ENCODE results near the gene NFIC. TPM values are rescaled to one million over a fixed set of nuclear protein-coding genes. Genes with fewer than 3 reads are reported as not detected.

Gene NFIC
- total RNA-seq, 4 donors from 2014 or later = 125 to 285 (median 155) TPM

GRCh38 chr19:3477951-3478350 is 111.6 kb downstream of the NFIC start:
- ATAC-seq = no peak
- H3K27ac ChIP-seq = no peak overlapping the region
- no peak for TF ChIP-seq POLR2AphosphoS5 (IDR thresholded peaks at IDR 0.05)
- TF ChIP-seq, protein P1, sequence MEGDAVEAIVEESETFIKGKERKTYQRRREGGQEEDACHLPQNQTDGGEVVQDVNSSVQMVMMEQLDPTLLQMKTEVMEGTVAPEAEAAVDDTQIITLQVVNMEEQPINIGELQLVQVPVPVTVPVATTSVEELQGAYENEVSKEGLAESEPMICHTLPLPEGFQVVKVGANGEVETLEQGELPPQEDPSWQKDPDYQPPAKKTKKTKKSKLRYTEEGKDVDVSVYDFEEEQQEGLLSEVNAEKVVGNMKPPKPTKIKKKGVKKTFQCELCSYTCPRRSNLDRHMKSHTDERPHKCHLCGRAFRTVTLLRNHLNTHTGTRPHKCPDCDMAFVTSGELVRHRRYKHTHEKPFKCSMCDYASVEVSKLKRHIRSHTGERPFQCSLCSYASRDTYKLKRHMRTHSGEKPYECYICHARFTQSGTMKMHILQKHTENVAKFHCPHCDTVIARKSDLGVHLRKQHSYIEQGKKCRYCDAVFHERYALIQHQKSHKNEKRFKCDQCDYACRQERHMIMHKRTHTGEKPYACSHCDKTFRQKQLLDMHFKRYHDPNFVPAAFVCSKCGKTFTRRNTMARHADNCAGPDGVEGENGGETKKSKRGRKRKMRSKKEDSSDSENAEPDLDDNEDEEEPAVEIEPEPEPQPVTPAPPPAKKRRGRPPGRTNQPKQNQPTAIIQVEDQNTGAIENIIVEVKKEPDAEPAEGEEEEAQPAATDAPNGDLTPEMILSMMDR (IDR thresholded peaks at IDR 0.05) = no peak
- TF ChIP-seq POLR2A (IDR thresholded peaks at IDR 0.05) = no peak
- TF ChIP-seq EP300 (IDR thresholded peaks at IDR 0.05) = no peak
- peaks cover 0 to 2% (median 0%) of the 10 kb centered on the region in 3 donors for H3K4me1 ChIP-seq
- no peak overlapping the region for H3K4me3 ChIP-seq
- H3K9me3 ChIP-seq = no peaks in the 10 kb centered on the region
- 83 to 92% methylated on average over 2 of the region's 2 CpGs for WGBS, 2 donors (ENCODE audit: low coverage in 1 of 2)
- H3K36me3 ChIP-seq = no peaks in the 10 kb centered on the region
- peaks cover 64% of the 10 kb centered on the region for H3K27me3 ChIP-seq

DNA sequence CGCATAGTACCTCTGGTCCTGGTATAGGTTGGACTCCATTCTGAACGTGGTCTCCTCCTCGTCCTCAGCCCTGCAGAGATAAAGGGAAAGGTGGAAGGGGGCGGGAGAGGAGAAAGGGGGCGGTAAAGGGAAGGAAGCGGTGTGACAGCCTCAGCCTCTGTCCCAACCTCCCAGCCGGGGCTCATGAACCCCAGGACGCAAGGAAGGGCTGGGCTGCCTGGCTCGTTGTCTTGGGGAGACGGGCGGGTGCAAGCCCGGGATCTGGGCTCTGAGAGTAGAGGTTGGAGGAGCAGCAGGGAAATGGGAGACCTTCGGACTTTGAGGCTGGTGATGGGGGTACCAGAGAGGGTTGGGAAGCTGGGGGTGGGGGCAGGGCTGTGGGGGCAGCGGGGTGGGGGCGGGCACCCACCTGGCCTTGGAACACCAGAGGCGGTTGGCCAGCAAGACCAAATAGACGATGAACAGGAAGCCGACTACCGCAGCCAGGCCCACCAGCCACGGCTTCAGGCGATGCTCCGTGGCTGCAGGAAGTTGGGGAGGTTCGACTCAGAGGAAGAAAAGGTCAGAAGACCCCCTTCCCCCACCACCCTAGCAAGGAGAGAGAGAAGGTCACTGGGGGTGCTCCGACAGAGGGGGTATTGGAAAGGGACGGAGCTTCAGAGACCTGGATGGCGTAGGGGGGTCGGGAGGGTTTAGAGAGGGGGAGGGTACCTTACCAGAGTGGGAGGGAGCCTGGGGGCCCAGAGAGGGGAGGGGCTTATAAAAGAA is 112.2 kb downstream of the NFIC start:
- Histone ChIP-seq H3K9me3 (no peaks in the 10 kb centered on the region), H3K4me3 (no peak overlapping the region), H3K27me3 (peaks cover 70% of the 10 kb centered on the region), H3K4me1 (no peaks in the 10 kb centered on the region), H3K27ac (no peak overlapping the region), H3K36me3 (no peaks in the 10 kb centered on the region)
- TF ChIP-seq POLR2A (IDR thresholded peaks at IDR 0.05) = no peak
- no peak for TF ChIP-seq POLR2AphosphoS5 (IDR thresholded peaks at IDR 0.05)
- no peak for TF ChIP-seq EP300 (IDR thresholded peaks at IDR 0.05)
- TF ChIP-seq, protein P1 (IDR thresholded peaks at IDR 0.05) = no peak
- 34% methylated on average over 7 of the region's 27 CpGs; no CpG with 5 or more reads in 1 of the 2 donors for WGBS, 2 donors (ENCODE audit: low coverage in 1 of 2)
- no peak for ATAC-seq

DNA sequence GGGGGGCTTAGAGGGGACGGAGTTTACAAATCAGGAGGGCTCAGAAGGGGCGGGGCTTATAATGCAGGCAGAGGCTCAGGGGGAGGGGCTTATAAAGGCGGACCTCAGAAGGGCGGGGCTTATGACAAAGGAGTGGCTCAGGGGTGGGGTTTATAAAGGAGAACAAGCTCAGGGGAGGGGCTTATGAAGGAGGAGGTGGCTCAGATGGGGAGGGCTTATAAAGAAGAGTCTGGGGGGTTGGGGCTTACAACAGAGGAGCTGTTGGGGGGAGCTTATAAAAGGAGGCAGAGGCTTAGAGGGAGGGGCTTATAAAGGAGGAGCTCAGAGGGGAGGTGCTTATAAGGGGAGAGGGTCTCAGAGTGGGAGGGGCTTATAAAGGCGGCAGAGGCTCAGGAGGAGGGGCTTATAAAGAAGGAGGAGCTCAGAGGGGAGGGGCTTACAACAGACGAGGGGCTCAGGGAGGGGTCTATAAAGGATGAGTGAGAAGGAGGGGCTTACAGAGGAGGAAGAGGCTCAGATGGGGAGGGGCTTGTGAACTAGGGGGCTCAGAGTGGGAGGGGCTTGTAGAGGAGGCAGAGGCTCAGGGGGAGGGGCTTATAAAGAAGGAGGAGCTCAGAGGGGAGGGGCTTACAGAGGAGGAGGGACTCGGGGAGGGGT is 112.9 kb downstream of the NFIC start:
- Histone ChIP-seq H3K36me3 (no peaks in the 10 kb centered on the region), H3K9me3 (no peaks in the 10 kb centered on the region), H3K4me3 (no peak overlapping the region), H3K27ac (no peak overlapping the region), H3K4me1 (no peaks in the 10 kb centered on the region), H3K27me3 (peaks cover 75% of the 10 kb centered on the region)
- 34 to 43% methylated on average over 6 to 7 of the region's 7 CpGs for WGBS, 2 donors (ENCODE audit: low coverage in 1 of 2)
- no peak for ATAC-seq
- TF ChIP-seq, protein P1 (IDR thresholded peaks at IDR 0.05) = no peak
- no peak for TF ChIP-seq EP300 (IDR thresholded peaks at IDR 0.05)

DNA sequence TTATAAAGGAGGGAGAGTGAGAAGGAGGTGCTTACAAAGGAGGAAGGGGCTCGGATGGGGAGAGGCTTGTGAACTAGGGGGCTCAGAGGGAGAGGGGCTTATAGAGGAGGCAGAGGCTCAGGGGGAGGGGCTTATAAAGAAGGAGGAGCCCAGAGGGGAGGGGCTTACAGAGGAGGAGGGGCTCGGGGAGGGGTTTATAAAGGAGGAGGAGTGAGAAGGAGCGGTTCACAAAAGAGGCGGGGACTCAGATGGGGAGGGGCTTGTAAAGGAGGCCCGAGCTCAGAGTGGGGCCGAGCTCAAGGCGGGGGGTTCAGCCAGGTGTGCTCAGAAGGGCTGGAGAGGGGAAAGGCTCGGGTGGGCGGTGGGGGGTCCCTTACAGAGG is 113.4 kb downstream of the NFIC start:
- Histone ChIP-seq H3K9me3 (no peaks in the 10 kb centered on the region), H3K4me3 (no peak overlapping the region), H3K4me1 (no peaks in the 10 kb centered on the region), H3K27me3 (peaks cover 75% of the 10 kb centered on the region), H3K27ac (no peak overlapping the region), H3K36me3 (no peaks in the 10 kb centered on the region)
- TF ChIP-seq POLR2AphosphoS5 (IDR thresholded peaks at IDR 0.05) (no peak), POLR2A (IDR thresholded peaks at IDR 0.05) (no peak), EP300 (IDR thresholded peaks at IDR 0.05) (no peak)
- TF ChIP-seq, protein P1 (IDR thresholded peaks at IDR 0.05) = no peak
- no peak for ATAC-seq
- WGBS, 2 donors (ENCODE audit: low coverage in 1 of 2) = 28 to 34% methylated on average over 6 to 7 of the region's 9 CpGs

Data from gastroesophageal sphincter (tissue), 4 donors.